CD4-positive, alpha-beta T cell treated with Interleukin-15 for 4 hours (primary cell): Measurements from ENCODE around the gene MAGIX.
"Not testable (repeated sequence)": the region's sequence is repeated elsewhere in the genome, so short reads cannot be mapped to it uniquely, and the experiment has no call there.

Source experiments
- DNase-seq: peaks from one replicate; pipeline ENCODE4 v3.0.0-alpha.2; 2020; ENCODE audit warnings: low spot score

Gene MAGIX

GRCh38 chrX:49160908-49161307 is 1.6 kb upstream of the MAGIX start:
- DNase-seq = no peak

GRCh38 chrX:49161632-49162031 is 926 bp upstream of the MAGIX start:
- no peak for DNase-seq

GRCh38 chrX:49163555-49164419 is 1.2 kb downstream of the MAGIX start:
- peak; percentile 83 for DNase-seq

GRCh38 chrX:49164589-49165360 is 2.2 kb downstream of the MAGIX start:
- DNase-seq = no peak

- DNase-seq = peak; percentile 83
These were observed 3.6 kb downstream of the MAGIX start for GRCh38 chrX:49165901-49166881.

- peak; percentile 66 for DNase-seq
These were observed 4.6 kb downstream of the MAGIX start for GRCh38 chrX:49166914-49167739.

- no peak for DNase-seq
These were observed 5.2 kb downstream of the MAGIX start for GRCh38 chrX:49167740-49168108.

- peak; percentile 77 for DNase-seq
These were observed 9.3 kb downstream of the MAGIX start, which contains the start of gene PLP2 for GRCh38 chrX:49171752-49172279. Gene PLP2 (plus strand): TSS chrX:49171898. CDS start chrX:49172001, 103 bp downstream.

- peak; percentile 83 for DNase-seq
These were observed 9.8 kb downstream of the MAGIX start for GRCh38 chrX:49172280-49172780.

- not testable (repeated sequence) for DNase-seq
These were observed 11.0 kb downstream of the MAGIX start for GRCh38 chrX:49173544-49173943.

GRCh38 chrX:49174723-49175122 is 12.2 kb downstream of the MAGIX start:
- no peak for DNase-seq

GRCh38 chrX:49175435-49176274 is 13.1 kb downstream of the MAGIX start:
- DNase-seq = no peak

- no peak for DNase-seq
These were observed 14.1 kb downstream of the MAGIX start for GRCh38 chrX:49176421-49177326.

- DNase-seq = peak; percentile 24
These were observed 14.8 kb downstream of the MAGIX start for GRCh38 chrX:49177338-49177833.

- DNase-seq = no peak
These were observed 15.4 kb downstream of the MAGIX start for GRCh38 chrX:49177873-49178480.

GRCh38 chrX:49178537-49178936 is 16.0 kb downstream of the MAGIX start:
- DNase-seq = no peak

GRCh38 chrX:49179358-49179757 is 16.8 kb downstream of the MAGIX start:
- DNase-seq = no peak
